ENCODE data around the gene DGAT2L6. TPM values are rescaled to one million over a fixed set of nuclear protein-coding genes. Genes with fewer than 3 reads are reported as not detected.

The DGAT2L6 gene
- polyA plus RNA-seq, 1 experiment: not detected

GRCh38 chrX:70253377-70254062, 76.2 kb downstream of the DGAT2L6 start:
- no peak for TF ChIP-seq CTCF (IDR thresholded peaks at IDR 0.05; ENCODE audit: insufficient read depth, low read depth, low read length)
- no peaks in the 10 kb centered on the region for H3K27me3 ChIP-seq (ENCODE audit: control insufficient read depth, insufficient read depth, low read length)
- no peak for DNase-seq (ENCODE audit: low read depth)
- ChIA-PET POLR2A (no interaction called here), CTCF (interaction anchor here (1.2 kb wide), 1 partner anchor 9 kb away, joined by 3 read pairs; no protein-coding TSS in a partner anchor)
- no peak overlapping the region for H3K4me3 ChIP-seq (ENCODE audit: low read depth, low read length)
- H3K36me3 ChIP-seq (ENCODE audit: control insufficient read depth, insufficient read depth, low read length): no peaks in the 10 kb centered on the region

DNA sequence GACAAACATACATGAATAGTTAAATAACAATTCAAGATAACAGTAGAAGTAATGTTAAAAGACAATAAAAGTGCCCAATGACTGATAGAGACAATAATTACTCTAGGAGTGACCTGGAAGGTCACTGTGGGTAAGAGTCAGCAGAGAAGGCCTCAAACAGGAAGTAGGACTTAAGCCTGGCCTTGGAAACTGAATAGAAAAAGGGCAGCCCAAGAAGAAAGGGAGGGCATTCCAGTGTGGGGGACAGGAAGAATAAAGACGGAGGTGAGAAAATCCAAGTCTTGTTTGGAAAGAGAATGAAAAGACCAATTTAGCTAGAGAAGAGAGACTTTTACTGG, 76.7 kb downstream of the DGAT2L6 start:
- H3K4me3 ChIP-seq (ENCODE audit: low read depth, low read length): no peak overlapping the region
- DNase-seq (ENCODE audit: low read depth): no peak
- no peaks in the 10 kb centered on the region for H3K36me3 ChIP-seq (ENCODE audit: control insufficient read depth, insufficient read depth, low read length)
- H3K27me3 ChIP-seq (ENCODE audit: control insufficient read depth, insufficient read depth, low read length): no peaks in the 10 kb centered on the region
- TF ChIP-seq CTCF (IDR thresholded peaks at IDR 0.05; ENCODE audit: insufficient read depth, low read depth, low read length): no peak
- ChIA-PET POLR2A (no interaction called here), CTCF (no interaction called here)

DNA sequence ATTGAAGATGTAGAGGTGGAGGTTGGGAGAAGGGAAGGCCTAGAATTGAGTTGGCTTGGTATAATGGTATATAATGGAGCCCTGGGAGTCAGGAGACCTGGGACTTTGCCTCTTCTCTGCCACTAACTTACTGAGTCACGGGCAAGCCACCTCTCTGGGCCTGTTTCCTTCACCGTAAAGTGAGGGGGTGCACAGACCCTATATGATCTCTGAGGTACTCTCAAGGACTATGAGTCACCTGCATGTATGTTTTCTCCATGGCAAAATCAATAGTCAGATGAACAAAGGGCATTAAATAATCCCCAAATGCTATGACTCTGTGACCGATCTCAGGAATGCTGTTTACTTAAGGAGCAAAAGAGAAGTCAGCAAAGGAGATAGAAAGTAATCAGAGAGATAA, 77.6 kb downstream of the DGAT2L6 start:
- H3K27me3 ChIP-seq (ENCODE audit: control insufficient read depth, insufficient read depth, low read length): no peaks in the 10 kb centered on the region
- H3K36me3 ChIP-seq (ENCODE audit: control insufficient read depth, insufficient read depth, low read length): no peaks in the 10 kb centered on the region
- H3K4me3 ChIP-seq (ENCODE audit: low read depth, low read length): no peak overlapping the region
- no peak for TF ChIP-seq CTCF (IDR thresholded peaks at IDR 0.05; ENCODE audit: insufficient read depth, low read depth, low read length)
- CTCF ChIA-PET: no interaction called here
- DNase-seq (ENCODE audit: low read depth): no peak
- POLR2A ChIA-PET: no interaction called here

Small RNA genes lying within 50 kb of the gene (small RNA-seq; reads per million reads assigned to genes)
- gene RNA5SP507 (ENCODE audit: insufficient read length, low read depth, low replicate concordance): not detected

Other genes starting within 250 kb of the DGAT2L6 start
- not detected in 2 replicates for gene AWAT2, start 127.5 kb upstream of the DGAT2L6 start, polyA plus RNA-seq (2011; rRNA removed)
- gene OTUD6A, start 115.0 kb upstream of the DGAT2L6 start, polyA plus RNA-seq (2011; rRNA removed): not detected in 2 replicates
- 68.3 and 86.4 TPM in 2 replicates for gene IGBP1, start 44.0 kb upstream of the DGAT2L6 start, polyA plus RNA-seq (2011; rRNA removed)
- not detected in 2 replicates for gene AWAT1, start 57.2 kb downstream of the DGAT2L6 start, polyA plus RNA-seq (2011; rRNA removed)
- gene P2RY4, start 82.7 kb downstream of the DGAT2L6 start, polyA plus RNA-seq (2011; rRNA removed): 0.15 and 0.22 TPM in 2 replicates
- gene ARR3, start 90.9 kb downstream of the DGAT2L6 start, polyA plus RNA-seq (2011; rRNA removed): not detected in 2 replicates
- not detected in 2 replicates for gene RAB41, start 104.7 kb downstream of the DGAT2L6 start, polyA plus RNA-seq (2011; rRNA removed)
- gene PDZD11, start 112.4 kb downstream of the DGAT2L6 start, polyA plus RNA-seq (2011; rRNA removed): 91.9 and 150 TPM in 2 replicates
- 10.8 and 13.3 TPM in 2 replicates for gene KIF4A, start 112.6 kb downstream of the DGAT2L6 start, polyA plus RNA-seq (2011; rRNA removed)
- not detected in 2 replicates for gene GDPD2, start 245.8 kb downstream of the DGAT2L6 start, polyA plus RNA-seq (2011; rRNA removed)

All from BJ (cell line).